Measurements from ENCODE around the gene RNF41.

RNF41 gene

DNA sequence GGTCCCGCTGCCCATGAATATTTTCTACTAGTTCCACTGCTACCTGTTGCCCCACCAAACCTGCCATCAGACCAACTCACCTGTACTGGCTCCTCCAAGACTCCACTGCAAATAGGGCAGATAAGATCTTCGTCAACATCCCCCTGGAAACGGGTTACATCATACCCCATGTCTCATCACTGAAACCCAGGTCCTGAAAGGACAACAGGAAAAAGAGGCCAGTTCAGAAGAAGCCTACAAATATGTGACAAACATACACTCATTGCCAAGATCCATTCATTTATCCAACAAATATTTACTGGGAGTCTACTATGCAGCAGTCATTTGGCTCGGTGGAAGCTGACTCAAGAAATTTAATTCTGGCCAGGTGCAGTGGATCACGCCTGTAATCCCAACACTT lies 7.8 kb downstream of the RNF41 start:
- no peak overlapping the region for H3K27ac ChIP-seq (ENCODE audit: low read length)
- no peak overlapping the region for H3K4me3 ChIP-seq (ENCODE audit: low read length)
- H3K9me3 ChIP-seq (ENCODE audit: control insufficient read depth, insufficient read depth, low read length): no peaks in the 10 kb centered on the region
- no peak for DNase-seq (ENCODE audit: low read depth, low spot score)
- H3K27me3 ChIP-seq (ENCODE audit: control insufficient read depth, insufficient read depth, low read length): no peaks in the 10 kb centered on the region
- peaks cover 32% of the 10 kb centered on the region for H3K36me3 ChIP-seq (ENCODE audit: control insufficient read depth, insufficient read depth, low read length)
- WGBS (ENCODE audit: insufficient coverage, insufficient read length): no CpG with 5 or more reads among the region's 5 CpGs
- H3K4me1 ChIP-seq (ENCODE audit: control insufficient read depth, insufficient read depth, low read length): no peaks in the 10 kb centered on the region; the same call in 1 of the 2 replicates

DNA sequence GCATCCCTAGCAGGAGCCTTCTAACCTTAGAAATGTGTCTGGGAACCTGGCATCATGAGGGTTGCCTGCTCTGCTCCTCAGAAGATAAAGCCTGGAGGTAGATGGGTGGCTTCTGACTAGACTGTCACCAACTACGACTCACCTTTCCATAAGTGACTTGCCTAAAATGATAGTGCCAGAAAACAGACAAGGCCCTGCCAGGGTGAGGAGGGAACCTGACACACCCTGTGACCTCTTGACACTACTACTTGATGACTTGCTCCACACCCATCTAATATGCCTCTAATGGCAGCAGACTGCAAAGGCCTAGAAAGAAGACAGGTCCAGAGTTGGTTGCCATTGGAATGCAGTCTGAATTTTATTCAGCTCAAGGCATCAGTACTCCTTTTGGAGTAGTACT lies 9.4 kb downstream of the RNF41 start:
- Histone ChIP-seq H3K27ac (ENCODE audit: low read length) (no peak overlapping the region), H3K9me3 (ENCODE audit: control insufficient read depth, insufficient read depth, low read length) (no peaks in the 10 kb centered on the region), H3K36me3 (ENCODE audit: control insufficient read depth, insufficient read depth, low read length) (peaks cover 40% of the 10 kb centered on the region), H3K4me3 (ENCODE audit: low read length) (no peak overlapping the region), H3K4me1 (ENCODE audit: control insufficient read depth, insufficient read depth, low read length) (no peaks in the 10 kb centered on the region; the same call in 1 of the 2 replicates), H3K27me3 (ENCODE audit: control insufficient read depth, insufficient read depth, low read length) (no peaks in the 10 kb centered on the region)
- no CpG with 5 or more reads among the region's 1 CpG for WGBS (ENCODE audit: insufficient coverage, insufficient read length)
- no peak for DNase-seq (ENCODE audit: low read depth, low spot score)

DNA sequence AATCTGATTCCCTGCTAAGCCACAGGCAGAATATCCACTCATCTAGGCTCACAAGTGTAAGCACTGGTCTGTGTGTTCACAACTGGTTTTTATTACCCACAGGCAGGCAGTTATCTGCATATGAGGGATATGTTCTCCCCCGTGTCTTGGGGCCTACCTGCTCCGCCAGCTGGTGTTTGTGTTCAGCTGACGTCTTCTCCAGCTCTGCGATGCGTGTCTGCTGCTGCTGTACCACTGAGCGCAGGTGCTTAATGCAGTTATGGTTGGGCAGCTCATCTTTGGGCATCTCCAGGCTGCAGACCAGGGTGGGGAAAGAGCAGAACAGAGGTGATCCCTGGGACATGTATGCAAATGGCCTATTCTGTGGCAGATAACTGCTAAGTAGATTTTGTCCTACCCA lies 13.7 kb downstream of the RNF41 start:
- Histone ChIP-seq H3K4me1 (ENCODE audit: control insufficient read depth, insufficient read depth, low read length) (no peaks in the 10 kb centered on the region; the same call in 1 of the 2 replicates), H3K9me3 (ENCODE audit: control insufficient read depth, insufficient read depth, low read length) (no peaks in the 10 kb centered on the region), H3K4me3 (ENCODE audit: low read length) (no peak overlapping the region), H3K27me3 (ENCODE audit: control insufficient read depth, insufficient read depth, low read length) (no peaks in the 10 kb centered on the region), H3K36me3 (ENCODE audit: control insufficient read depth, insufficient read depth, low read length) (peaks cover 40% of the 10 kb centered on the region), H3K27ac (ENCODE audit: low read length) (no peak overlapping the region)
- DNase-seq (ENCODE audit: low read depth, low spot score): no peak
- no CpG with 5 or more reads among the region's 6 CpGs for WGBS (ENCODE audit: insufficient coverage, insufficient read length)

- Histone ChIP-seq H3K27ac (ENCODE audit: low read length) (no peak overlapping the region), H3K36me3 (ENCODE audit: control insufficient read depth, insufficient read depth, low read length) (peaks cover 32% of the 10 kb centered on the region), H3K4me3 (ENCODE audit: low read length) (no peak overlapping the region), H3K9me3 (ENCODE audit: control insufficient read depth, insufficient read depth, low read length) (no peaks in the 10 kb centered on the region), H3K27me3 (ENCODE audit: control insufficient read depth, insufficient read depth, low read length) (no peaks in the 10 kb centered on the region), H3K4me1 (ENCODE audit: control insufficient read depth, insufficient read depth, low read length) (no peaks in the 10 kb centered on the region; the same call in 1 of the 2 replicates)
- no CpG with 5 or more reads among the region's 14 CpGs for WGBS (ENCODE audit: insufficient coverage, insufficient read length)
- DNase-seq (ENCODE audit: low read depth, low spot score): no peak
Observed at GRCh38 chr12:56206452-56207166, 15.1 kb downstream of the RNF41 start.

GRCh38 chr12:56205445-56205844 lies 16.3 kb downstream of the RNF41 start:
- no peak overlapping the region for H3K4me3 ChIP-seq (ENCODE audit: low read length)
- peaks cover 27% of the 10 kb centered on the region for H3K36me3 ChIP-seq (ENCODE audit: control insufficient read depth, insufficient read depth, low read length)
- no peaks in the 10 kb centered on the region; the same call in 1 of the 2 replicates for H3K4me1 ChIP-seq (ENCODE audit: control insufficient read depth, insufficient read depth, low read length)
- no peaks in the 10 kb centered on the region for H3K9me3 ChIP-seq (ENCODE audit: control insufficient read depth, insufficient read depth, low read length)
- no peak for DNase-seq (ENCODE audit: low read depth, low spot score)
- H3K27ac ChIP-seq (ENCODE audit: low read length): no peak overlapping the region
- no peaks in the 10 kb centered on the region for H3K27me3 ChIP-seq (ENCODE audit: control insufficient read depth, insufficient read depth, low read length)

DNA sequence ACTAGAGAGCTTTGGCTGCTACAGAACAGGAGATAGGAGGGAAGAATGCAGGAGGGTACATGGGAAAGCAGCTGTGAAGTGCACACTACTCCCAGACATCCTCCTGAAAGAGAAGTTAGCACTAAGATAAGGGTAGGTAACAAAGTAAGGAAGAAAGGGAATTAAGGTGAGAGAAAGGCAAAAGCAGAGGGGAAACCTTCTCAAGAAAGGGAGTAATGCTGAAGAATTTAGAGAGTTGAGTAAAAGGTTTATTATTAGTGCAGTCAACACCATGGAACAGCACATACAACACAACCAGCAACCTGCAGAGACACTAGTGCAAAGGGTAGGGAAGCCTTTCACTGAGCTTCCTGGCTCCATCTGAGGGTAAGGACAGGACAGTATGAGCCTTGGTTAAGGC lies 17.4 kb downstream of the RNF41 start:
- Histone ChIP-seq H3K4me1 (ENCODE audit: control insufficient read depth, insufficient read depth, low read length) (no peaks in the 10 kb centered on the region), H3K9me3 (ENCODE audit: control insufficient read depth, insufficient read depth, low read length) (no peaks in the 10 kb centered on the region), H3K36me3 (ENCODE audit: control insufficient read depth, insufficient read depth, low read length) (peaks cover 22% of the 10 kb centered on the region; the same call in 1 of the 2 replicates), H3K4me3 (ENCODE audit: low read length) (no peak overlapping the region), H3K27ac (ENCODE audit: low read length) (no peak overlapping the region), H3K27me3 (ENCODE audit: control insufficient read depth, insufficient read depth, low read length) (no peaks in the 10 kb centered on the region)
- DNase-seq (ENCODE audit: low read depth, low spot score): no peak

GRCh38 chr12:56202838-56203237 lies 18.9 kb downstream of the RNF41 start:
- DNase-seq (ENCODE audit: low read depth, low spot score): no peak
- WGBS (ENCODE audit: insufficient coverage, insufficient read length): no CpG with 5 or more reads among the region's 2 CpGs
- no peaks in the 10 kb centered on the region for H3K27me3 ChIP-seq (ENCODE audit: control insufficient read depth, insufficient read depth, low read length)
- peaks cover 18% of the 10 kb centered on the region; the same call in 1 of the 2 replicates for H3K36me3 ChIP-seq (ENCODE audit: control insufficient read depth, insufficient read depth, low read length)
- no peaks in the 10 kb centered on the region for H3K9me3 ChIP-seq (ENCODE audit: control insufficient read depth, insufficient read depth, low read length)
- H3K27ac ChIP-seq (ENCODE audit: low read length): no peak overlapping the region
- H3K4me3 ChIP-seq (ENCODE audit: low read length): no peak overlapping the region
- H3K4me1 ChIP-seq (ENCODE audit: control insufficient read depth, insufficient read depth, low read length): no peaks in the 10 kb centered on the region

- no peaks in the 10 kb centered on the region for H3K9me3 ChIP-seq (ENCODE audit: control insufficient read depth, insufficient read depth, low read length)
- no peaks in the 10 kb centered on the region for H3K27me3 ChIP-seq (ENCODE audit: control insufficient read depth, insufficient read depth, low read length)
- H3K4me3 ChIP-seq (ENCODE audit: low read length): no peak overlapping the region
- WGBS (ENCODE audit: insufficient coverage, insufficient read length): no CpG with 5 or more reads among the region's 1 CpG
- peaks cover 14% of the 10 kb centered on the region; the same call in 1 of the 2 replicates for H3K36me3 ChIP-seq (ENCODE audit: control insufficient read depth, insufficient read depth, low read length)
- DNase-seq (ENCODE audit: low read depth, low spot score): no peak
- no peaks in the 10 kb centered on the region for H3K4me1 ChIP-seq (ENCODE audit: control insufficient read depth, insufficient read depth, low read length)
- H3K27ac ChIP-seq (ENCODE audit: low read length): no peak overlapping the region
Observed at GRCh38 chr12:56202366-56202765, 19.4 kb downstream of the RNF41 start.

DNA sequence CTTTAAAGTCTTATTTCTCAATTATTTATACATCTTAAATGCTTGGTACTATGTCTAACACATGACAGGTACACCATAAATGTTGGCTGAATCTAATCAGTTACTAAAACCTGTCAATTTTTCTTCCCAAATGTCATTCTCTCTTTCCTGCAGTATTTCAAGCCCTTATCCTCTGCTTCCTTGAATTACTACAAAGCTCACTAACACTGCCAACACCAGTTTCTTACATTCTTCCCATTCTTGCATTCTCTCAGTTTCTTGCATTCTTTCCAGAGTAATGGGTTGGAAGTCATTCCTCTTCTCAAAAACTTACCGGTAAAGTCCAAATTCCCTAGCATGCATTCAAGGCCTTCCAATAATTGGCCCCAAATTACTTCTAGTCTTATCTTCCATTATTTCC lies 22.9 kb downstream of the RNF41 start:
- H3K36me3 ChIP-seq (ENCODE audit: control insufficient read depth, insufficient read depth, low read length): no peaks in the 10 kb centered on the region
- H3K4me1 ChIP-seq (ENCODE audit: control insufficient read depth, insufficient read depth, low read length): no peaks in the 10 kb centered on the region
- no CpG with 5 or more reads among the region's 1 CpG for WGBS (ENCODE audit: insufficient coverage, insufficient read length)
- no peak overlapping the region for H3K4me3 ChIP-seq (ENCODE audit: low read length)
- no peak for DNase-seq (ENCODE audit: low read depth, low spot score)
- H3K27me3 ChIP-seq (ENCODE audit: control insufficient read depth, insufficient read depth, low read length): no peaks in the 10 kb centered on the region
- no peaks in the 10 kb centered on the region for H3K9me3 ChIP-seq (ENCODE audit: control insufficient read depth, insufficient read depth, low read length)
- no peak overlapping the region for H3K27ac ChIP-seq (ENCODE audit: low read length)

GRCh38 chr12:56197921-56198635 lies 23.6 kb downstream of the RNF41 start:
- no peak overlapping the region for H3K27ac ChIP-seq (ENCODE audit: low read length)
- no CpG with 5 or more reads among the region's 9 CpGs for WGBS (ENCODE audit: insufficient coverage, insufficient read length)

More at GRCh38 chr12:56197921-56198635, 23.6 kb downstream of the RNF41 start:
- Histone ChIP-seq H3K4me1 (ENCODE audit: control insufficient read depth, insufficient read depth, low read length) (no peaks in the 10 kb centered on the region), H3K36me3 (ENCODE audit: control insufficient read depth, insufficient read depth, low read length) (no peaks in the 10 kb centered on the region), H3K4me3 (ENCODE audit: low read length) (no peak overlapping the region), H3K27me3 (ENCODE audit: control insufficient read depth, insufficient read depth, low read length) (no peaks in the 10 kb centered on the region), H3K9me3 (ENCODE audit: control insufficient read depth, insufficient read depth, low read length) (no peaks in the 10 kb centered on the region)
- DNase-seq (ENCODE audit: low read depth, low spot score): no peak

All from iPS DF 6.9 (cell line).